ENCODE data around the gene RABGAP1L. TPM values are rescaled to one million over a fixed set of nuclear protein-coding genes. Genes with fewer than 3 reads are reported as not detected.

Gene RABGAP1L
- total and polyA plus RNA-seq, 2 donors (not counting 3 experiments of a cell fraction or from before 2014, with no cell fraction given): 6.4 to 22.2 TPM

DNA sequence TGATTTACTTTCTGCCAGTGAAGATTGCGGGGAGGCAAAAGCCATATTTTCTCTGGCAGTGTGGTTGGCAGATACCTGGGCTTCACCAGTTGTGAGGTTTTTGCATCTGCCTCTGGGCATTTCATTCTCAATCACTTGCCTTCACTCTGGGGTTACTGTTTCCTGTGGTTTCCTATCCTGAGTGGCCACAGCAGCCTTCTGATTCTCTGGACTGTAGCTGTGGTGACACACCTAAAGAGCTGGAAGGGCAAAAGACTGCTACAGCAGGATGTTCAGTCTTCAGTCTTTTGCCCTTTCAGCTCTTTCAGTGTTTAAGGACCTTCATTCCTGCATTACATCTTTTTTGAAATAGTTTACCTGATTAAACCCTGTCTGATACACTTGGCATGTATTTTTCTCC lies 237.9 kb downstream of the RABGAP1L start:
- Histone ChIP-seq H2AFZ (ENCODE audit: low read depth, low read length) (no peak overlapping the region), H4K20me1 (replicated peaks; ENCODE audit: control insufficient read depth, extremely low read depth, insufficient read depth, low read length) (no peaks in the 10 kb centered on the region), H3K4me2 (ENCODE audit: insufficient read depth, low read length) (no peak overlapping the region), H3K79me2 (ENCODE audit: control insufficient read depth, insufficient read depth, low read length) (no peaks in the 10 kb centered on the region), H3K36me3 (ENCODE audit: control insufficient read depth in 2 of 2, extremely low read depth in 1 of 2, insufficient read depth in 2 of 2, low read length in 2 of 2) (no peaks in the 10 kb centered on the region), H3K9ac (replicated peaks; ENCODE audit: extremely low read depth, insufficient read depth, low read length) (no peak overlapping the region), H3K4me3 (replicated peaks in 1 of 3; ENCODE audit: insufficient read depth in 1 of 3, low read depth in 1 of 3, low read length in 3 of 3) (no peak overlapping the region), H3K27ac (ENCODE audit: insufficient read depth, low read depth, low read length) (no peak overlapping the region), H3K27me3 (ENCODE audit: control insufficient read depth in 2 of 2, insufficient read depth in 2 of 2, low read length in 2 of 2) (no peaks in the 10 kb centered on the region), H3K9me3 (replicated peaks; ENCODE audit: control insufficient read depth, insufficient read depth, low read length) (no peaks in the 10 kb centered on the region), H3K9me1 (replicated peaks; ENCODE audit: control insufficient read depth, extremely low read depth, insufficient read depth, low read length) (no peaks in the 10 kb centered on the region), H3K4me1 (ENCODE audit: control insufficient read depth, extremely low read depth, insufficient read depth, low read length) (no peaks in the 10 kb centered on the region)
- TF ChIP-seq POLR2A (IDR thresholded peaks at IDR 0.05; ENCODE audit: low read depth, low read length): no peak
- TF ChIP-seq FOS (IDR thresholded peaks at IDR 0.05; ENCODE audit: borderline replicate concordance, insufficient read depth, low read length): no peak
- no peak for TF ChIP-seq GATA2 (IDR thresholded peaks at IDR 0.05; ENCODE audit: insufficient read depth, insufficient read length, low read depth, low read length)
- no peak for TF ChIP-seq MYC (IDR thresholded peaks at IDR 0.05; ENCODE audit: low read depth, low read length)
- TF ChIP-seq, protein P1, sequence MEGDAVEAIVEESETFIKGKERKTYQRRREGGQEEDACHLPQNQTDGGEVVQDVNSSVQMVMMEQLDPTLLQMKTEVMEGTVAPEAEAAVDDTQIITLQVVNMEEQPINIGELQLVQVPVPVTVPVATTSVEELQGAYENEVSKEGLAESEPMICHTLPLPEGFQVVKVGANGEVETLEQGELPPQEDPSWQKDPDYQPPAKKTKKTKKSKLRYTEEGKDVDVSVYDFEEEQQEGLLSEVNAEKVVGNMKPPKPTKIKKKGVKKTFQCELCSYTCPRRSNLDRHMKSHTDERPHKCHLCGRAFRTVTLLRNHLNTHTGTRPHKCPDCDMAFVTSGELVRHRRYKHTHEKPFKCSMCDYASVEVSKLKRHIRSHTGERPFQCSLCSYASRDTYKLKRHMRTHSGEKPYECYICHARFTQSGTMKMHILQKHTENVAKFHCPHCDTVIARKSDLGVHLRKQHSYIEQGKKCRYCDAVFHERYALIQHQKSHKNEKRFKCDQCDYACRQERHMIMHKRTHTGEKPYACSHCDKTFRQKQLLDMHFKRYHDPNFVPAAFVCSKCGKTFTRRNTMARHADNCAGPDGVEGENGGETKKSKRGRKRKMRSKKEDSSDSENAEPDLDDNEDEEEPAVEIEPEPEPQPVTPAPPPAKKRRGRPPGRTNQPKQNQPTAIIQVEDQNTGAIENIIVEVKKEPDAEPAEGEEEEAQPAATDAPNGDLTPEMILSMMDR (IDR thresholded peaks at IDR 0.05; ENCODE audit: extremely low read depth in 1 of 2, insufficient read depth in 1 of 2, low read depth in 1 of 2, low read length in 2 of 2): no peak
- dilution Hi-C loops (cut with MboI; ENCODE audit: extremely low pct_ligation_motif_present, low sequenced_read_pairs) (no loop called here), intact Hi-C loops (cut with micrococcal nuclease) (no loop called here)
- no TSS peak for BruUV-seq (replicated peaks)
- FAIRE-seq (no peak), DNase-seq (ENCODE audit: low read depth, low spot score) (no peak)
- CTCF ChIA-PET: interaction anchor here (0.9 kb wide), 1 partner anchor 50 kb away, joined by 3 read pairs; no protein-coding TSS in a partner anchor
- POLR2A ChIA-PET: no interaction called here

DNA sequence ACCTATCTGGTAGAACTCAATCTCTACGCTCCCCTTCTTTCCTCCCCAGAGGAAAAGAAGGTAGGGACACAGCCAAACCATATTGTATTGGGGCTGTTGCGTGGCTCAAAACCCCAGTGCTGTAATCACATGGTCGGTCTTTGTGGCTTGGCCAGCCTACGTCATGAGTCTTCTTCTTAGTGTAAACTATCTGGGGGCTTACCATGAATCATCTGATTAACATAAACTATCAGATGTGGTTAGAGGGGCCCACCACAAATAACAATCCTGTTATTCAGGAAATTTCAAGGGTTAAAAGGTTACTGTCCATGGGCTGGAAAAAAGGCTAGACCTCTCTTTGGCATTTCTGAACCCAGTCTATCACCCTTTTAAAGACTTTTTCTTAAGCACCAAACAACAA lies 238.9 kb downstream of the RABGAP1L start:
- dilution Hi-C loops (cut with MboI; ENCODE audit: extremely low pct_ligation_motif_present, low sequenced_read_pairs) (no loop called here), intact Hi-C loops (cut with micrococcal nuclease) (no loop called here)
- TF ChIP-seq, protein P2, sequence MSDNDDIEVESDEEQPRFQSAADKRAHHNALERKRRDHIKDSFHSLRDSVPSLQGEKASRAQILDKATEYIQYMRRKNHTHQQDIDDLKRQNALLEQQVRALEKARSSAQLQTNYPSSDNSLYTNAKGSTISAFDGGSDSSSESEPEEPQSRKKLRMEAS (IDR thresholded peaks at IDR 0.05; ENCODE audit: insufficient read depth, insufficient read length): no peak
- no peak for TF ChIP-seq POLR2A (IDR thresholded peaks at IDR 0.05; ENCODE audit: low read depth, low read length)
- ChIA-PET POLR2A (no interaction called here), CTCF (no interaction called here)
- Histone ChIP-seq H3K9me3 (replicated peaks; ENCODE audit: control insufficient read depth, insufficient read depth, low read length) (no peaks in the 10 kb centered on the region), H3K4me2 (ENCODE audit: insufficient read depth, low read length) (no peak overlapping the region), H3K27ac (ENCODE audit: insufficient read depth, low read depth, low read length) (no peak overlapping the region), H4K20me1 (replicated peaks; ENCODE audit: control insufficient read depth, extremely low read depth, insufficient read depth, low read length) (no peaks in the 10 kb centered on the region), H2AFZ (ENCODE audit: low read depth, low read length) (no peak overlapping the region), H3K79me2 (ENCODE audit: control insufficient read depth, insufficient read depth, low read length) (no peaks in the 10 kb centered on the region), H3K4me3 (replicated peaks in 1 of 3; ENCODE audit: insufficient read depth in 1 of 3, low read depth in 1 of 3, low read length in 3 of 3) (no peak overlapping the region), H3K9ac (replicated peaks; ENCODE audit: extremely low read depth, insufficient read depth, low read length) (no peak overlapping the region), H3K9me1 (replicated peaks; ENCODE audit: control insufficient read depth, extremely low read depth, insufficient read depth, low read length) (no peaks in the 10 kb centered on the region), H3K36me3 (ENCODE audit: control insufficient read depth in 2 of 2, extremely low read depth in 1 of 2, insufficient read depth in 2 of 2, low read length in 2 of 2) (no peaks in the 10 kb centered on the region), H3K4me1 (ENCODE audit: control insufficient read depth, extremely low read depth, insufficient read depth, low read length) (no peaks in the 10 kb centered on the region), H3K27me3 (ENCODE audit: control insufficient read depth in 2 of 2, insufficient read depth in 2 of 2, low read length in 2 of 2) (no peaks in the 10 kb centered on the region)
- no peak for FAIRE-seq
- no TSS peak for BruUV-seq (replicated peaks)
- DNase-seq (ENCODE audit: low read depth, low spot score): no peak

All from endothelial cell of umbilical vein (primary cell).